ENCODE measurements around the gene PRPF19.

Gene PRPF19

DNA sequence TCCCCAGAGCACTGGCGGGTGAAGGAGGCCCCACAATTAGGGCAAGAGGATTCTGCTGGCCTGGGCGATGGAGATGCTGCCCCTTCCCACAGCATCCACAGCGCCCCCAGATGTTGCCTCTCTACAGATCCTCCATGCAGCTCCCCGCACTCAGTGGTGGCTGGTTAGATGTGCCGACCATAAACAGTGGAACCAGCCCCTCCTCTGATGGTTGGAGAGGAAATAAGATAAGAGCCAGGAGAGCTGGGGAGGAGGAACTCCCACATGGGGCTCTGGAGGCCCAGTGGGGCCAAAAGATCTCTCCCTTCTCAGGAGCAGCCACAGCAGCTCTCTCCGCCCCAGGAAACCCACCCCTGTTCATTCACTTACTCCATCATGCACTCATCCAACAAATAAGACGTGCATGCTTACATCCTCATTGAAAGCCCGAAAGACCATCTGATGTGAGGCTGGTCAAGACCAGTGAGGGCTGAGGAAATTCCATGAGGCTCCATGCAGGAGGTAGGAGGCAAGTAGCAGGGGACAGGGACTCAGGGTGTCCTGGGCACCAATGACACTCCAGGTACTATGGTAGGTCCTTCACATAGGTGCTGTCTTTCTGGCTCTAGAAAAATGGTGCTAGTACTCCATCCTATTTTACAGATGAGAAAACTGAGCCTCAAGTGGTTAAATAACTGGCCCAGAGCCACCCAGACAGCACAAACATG is 52.1 kb downstream of the PRPF19 start:
- no peak overlapping the region for H3K9ac ChIP-seq (ENCODE audit: insufficient read length, low read depth)
- TF ChIP-seq SUZ12 (IDR thresholded peaks at IDR 0.05; ENCODE audit: extremely low read depth, insufficient read depth, insufficient read length) (no peak), YY1 (IDR thresholded peaks at IDR 0.05; ENCODE audit: insufficient read depth, insufficient read length) (no peak), ZNF274 (IDR thresholded peaks at IDR 0.05; ENCODE audit: low read depth, low read length) (no peak)
- no peak for DNase-seq (ENCODE audit: low read depth, low spot score)
- no peaks in the 10 kb centered on the region for H3K9me3 ChIP-seq (ENCODE audit: insufficient read depth, low read length)
- no peaks in the 10 kb centered on the region for H3K27me3 ChIP-seq (ENCODE audit: insufficient read depth, insufficient read length)
- peaks cover 44% of the 10 kb centered on the region for H3K36me3 ChIP-seq (ENCODE audit: insufficient read depth, insufficient read length, low read length)
- peaks cover 9% of the 10 kb centered on the region for H3K4me1 ChIP-seq (ENCODE audit: insufficient read depth, insufficient read length)
- H3K4me3 ChIP-seq (ENCODE audit: insufficient read length, low read depth): no peak overlapping the region

DNA sequence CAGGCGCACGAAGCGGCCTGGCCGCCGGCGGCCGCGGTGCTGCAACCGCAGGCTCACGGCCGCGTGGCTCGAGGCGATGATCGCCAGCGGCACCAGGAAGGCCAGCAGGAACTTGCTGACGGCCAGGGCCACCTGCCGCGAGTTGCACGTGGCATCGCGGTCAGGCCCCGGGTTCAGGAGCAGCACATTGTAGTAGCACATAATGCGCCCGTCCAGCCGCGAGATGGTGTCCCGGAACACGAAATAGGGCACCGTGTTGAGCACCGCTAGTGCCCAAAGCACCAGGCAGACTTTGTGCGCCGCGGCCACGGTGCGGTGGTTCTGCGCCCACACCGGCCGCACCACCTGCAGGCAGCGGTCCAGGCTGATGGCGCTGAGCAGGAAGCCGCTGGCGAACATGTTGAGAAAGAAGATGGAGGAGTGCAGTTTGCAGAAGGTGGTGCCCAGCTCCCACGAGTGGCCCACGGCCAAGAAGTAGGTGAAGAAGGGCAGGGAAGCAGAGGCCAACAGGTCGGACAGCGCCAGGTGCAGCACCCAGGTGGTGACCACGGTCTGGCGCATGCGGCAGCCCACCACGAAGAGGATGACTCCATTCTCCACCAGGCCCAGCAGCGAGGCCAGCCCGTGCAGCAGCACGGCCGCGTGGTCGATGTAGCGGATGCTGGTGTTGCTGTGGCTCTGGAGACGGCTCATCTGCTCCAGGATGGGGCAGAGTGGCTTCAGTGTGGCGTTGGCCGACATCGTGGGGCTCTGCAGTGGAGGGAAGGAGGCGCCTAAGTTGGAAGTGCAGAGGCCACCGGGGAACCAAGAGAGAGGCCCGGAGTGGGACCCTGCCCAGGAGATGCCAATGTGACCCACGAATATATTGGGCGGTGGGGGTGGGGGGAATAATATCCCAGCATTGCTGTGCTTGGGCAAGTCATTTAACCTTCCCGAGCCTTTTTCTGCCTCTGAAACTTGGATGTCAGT is 53.1 kb downstream of the PRPF19 start:
- Histone ChIP-seq H3K4me1 (ENCODE audit: insufficient read depth, insufficient read length) (peaks cover 6% of the 10 kb centered on the region), H3K27me3 (ENCODE audit: insufficient read depth, insufficient read length) (no peaks in the 10 kb centered on the region), H3K9ac (ENCODE audit: insufficient read length, low read depth) (no peak overlapping the region), H3K36me3 (ENCODE audit: insufficient read depth, insufficient read length, low read length) (peaks cover 54% of the 10 kb centered on the region), H3K9me3 (ENCODE audit: insufficient read depth, low read length) (no peaks in the 10 kb centered on the region), H3K4me3 (ENCODE audit: insufficient read length, low read depth) (no peak overlapping the region)
- DNase-seq (ENCODE audit: low read depth, low spot score): no peak
- no peak for TF ChIP-seq YY1 (IDR thresholded peaks at IDR 0.05; ENCODE audit: insufficient read depth, insufficient read length)

DNA sequence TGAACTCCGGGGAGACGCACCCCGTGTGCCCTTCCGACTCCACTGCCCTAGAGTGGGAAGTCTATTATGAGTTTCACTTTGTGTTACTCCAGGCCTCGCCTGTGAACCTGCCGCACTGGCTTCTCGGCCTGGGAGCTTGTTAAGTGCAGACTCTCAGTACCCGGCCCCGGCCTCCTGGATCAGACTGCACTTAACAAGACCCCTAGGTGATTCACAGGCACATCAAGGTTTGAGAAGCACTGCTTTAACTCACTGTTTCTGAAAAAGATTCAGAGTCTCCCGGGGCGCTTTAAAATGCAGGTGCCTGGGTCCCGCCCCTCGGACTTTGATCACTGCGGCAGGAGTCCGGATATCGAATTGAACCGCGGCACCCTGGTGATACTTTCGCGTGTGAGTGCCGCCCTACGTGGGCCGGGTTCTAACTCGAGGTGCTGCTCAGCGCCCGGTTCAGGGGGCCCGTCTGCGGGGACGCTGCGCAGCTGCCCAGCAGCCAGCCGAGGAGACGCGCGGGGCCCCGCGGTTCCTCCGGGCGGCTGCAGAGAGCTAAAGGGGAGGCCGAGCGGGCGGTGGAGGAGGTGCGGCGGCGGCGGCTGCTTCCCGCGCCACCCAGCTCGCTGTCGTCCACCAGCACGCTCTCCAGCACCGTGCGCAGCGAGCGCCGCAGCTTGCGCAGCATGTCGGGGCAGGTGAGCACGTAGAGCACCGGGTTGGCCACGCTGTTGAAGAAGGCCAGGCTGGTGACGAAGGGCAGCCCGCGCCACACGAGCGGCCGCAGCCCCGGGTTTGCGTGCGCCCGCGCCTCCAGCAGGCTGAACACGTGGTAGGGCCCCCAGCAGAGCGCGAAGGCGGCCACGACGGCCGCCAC is 54.0 kb downstream of the PRPF19 start:
- Histone ChIP-seq H3K4me3 (ENCODE audit: insufficient read length, low read depth) (no peak overlapping the region), H3K9ac (ENCODE audit: insufficient read length, low read depth) (no peak overlapping the region), H3K27me3 (ENCODE audit: insufficient read depth, insufficient read length) (no peaks in the 10 kb centered on the region), H3K9me3 (ENCODE audit: insufficient read depth, low read length) (no peaks in the 10 kb centered on the region), H3K4me1 (ENCODE audit: insufficient read depth, insufficient read length) (peaks cover 2% of the 10 kb centered on the region), H3K36me3 (ENCODE audit: insufficient read depth, insufficient read length, low read length) (peaks cover 63% of the 10 kb centered on the region)
- TF ChIP-seq SUZ12 (IDR thresholded peaks at IDR 0.05; ENCODE audit: extremely low read depth, insufficient read depth, insufficient read length) (no peak), YY1 (IDR thresholded peaks at IDR 0.05; ENCODE audit: insufficient read depth, insufficient read length) (no peak), ZNF274 (IDR thresholded peaks at IDR 0.05; ENCODE audit: low read depth, low read length) (no peak)
- DNase-seq (ENCODE audit: low read depth, low spot score): no peak

DNA sequence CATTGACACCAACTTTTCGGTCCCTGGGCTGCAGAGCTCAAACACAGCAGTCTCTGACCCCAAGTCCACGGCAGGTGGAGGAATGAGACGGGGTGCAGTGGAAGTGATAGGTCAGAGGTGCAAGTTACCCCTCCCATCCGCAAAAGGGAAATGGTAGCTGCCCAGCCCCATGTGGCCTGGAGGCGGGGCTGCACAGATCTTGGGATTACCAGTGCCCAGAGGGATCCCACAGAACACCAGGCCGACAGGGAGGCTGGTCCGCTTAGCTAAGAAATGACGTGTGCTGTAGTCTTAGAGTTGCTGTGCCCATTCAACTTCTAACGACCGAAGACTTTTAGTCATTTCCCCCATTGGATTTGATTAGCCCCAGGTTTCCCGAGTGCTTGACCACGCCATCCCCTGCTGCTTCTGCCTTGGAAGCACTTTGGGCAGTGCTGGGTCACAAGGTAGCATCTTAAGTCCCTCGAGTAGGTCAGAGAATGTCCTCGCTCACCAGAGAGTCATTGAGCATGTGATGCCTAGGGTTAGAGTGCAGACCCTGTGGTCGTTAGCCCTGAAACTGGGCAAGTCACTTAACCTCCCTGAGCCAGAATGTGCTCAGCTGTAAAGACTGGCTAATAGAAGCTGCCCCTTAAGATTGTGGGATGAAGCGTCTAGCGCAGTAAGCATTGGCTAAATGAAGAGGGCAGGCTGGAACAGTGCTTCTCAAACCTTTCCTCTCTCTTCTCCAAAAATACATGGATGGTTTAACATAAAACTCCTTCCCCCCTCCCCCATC is 54.9 kb downstream of the PRPF19 start:
- TF ChIP-seq YY1 (IDR thresholded peaks at IDR 0.05; ENCODE audit: insufficient read depth, insufficient read length) (no peak), ZNF274 (IDR thresholded peaks at IDR 0.05; ENCODE audit: low read depth, low read length) (no peak), SUZ12 (IDR thresholded peaks at IDR 0.05; ENCODE audit: extremely low read depth, insufficient read depth, insufficient read length) (no peak)
- H3K9ac ChIP-seq (ENCODE audit: insufficient read length, low read depth): no peak overlapping the region
- H3K27me3 ChIP-seq (ENCODE audit: insufficient read depth, insufficient read length): no peaks in the 10 kb centered on the region
- peaks cover 71% of the 10 kb centered on the region for H3K36me3 ChIP-seq (ENCODE audit: insufficient read depth, insufficient read length, low read length)
- H3K9me3 ChIP-seq (ENCODE audit: insufficient read depth, low read length): no peaks in the 10 kb centered on the region
- peaks cover 2% of the 10 kb centered on the region for H3K4me1 ChIP-seq (ENCODE audit: insufficient read depth, insufficient read length)
- no peak overlapping the region for H3K4me3 ChIP-seq (ENCODE audit: insufficient read length, low read depth)
- DNase-seq (ENCODE audit: low read depth, low spot score): no peak

DNA sequence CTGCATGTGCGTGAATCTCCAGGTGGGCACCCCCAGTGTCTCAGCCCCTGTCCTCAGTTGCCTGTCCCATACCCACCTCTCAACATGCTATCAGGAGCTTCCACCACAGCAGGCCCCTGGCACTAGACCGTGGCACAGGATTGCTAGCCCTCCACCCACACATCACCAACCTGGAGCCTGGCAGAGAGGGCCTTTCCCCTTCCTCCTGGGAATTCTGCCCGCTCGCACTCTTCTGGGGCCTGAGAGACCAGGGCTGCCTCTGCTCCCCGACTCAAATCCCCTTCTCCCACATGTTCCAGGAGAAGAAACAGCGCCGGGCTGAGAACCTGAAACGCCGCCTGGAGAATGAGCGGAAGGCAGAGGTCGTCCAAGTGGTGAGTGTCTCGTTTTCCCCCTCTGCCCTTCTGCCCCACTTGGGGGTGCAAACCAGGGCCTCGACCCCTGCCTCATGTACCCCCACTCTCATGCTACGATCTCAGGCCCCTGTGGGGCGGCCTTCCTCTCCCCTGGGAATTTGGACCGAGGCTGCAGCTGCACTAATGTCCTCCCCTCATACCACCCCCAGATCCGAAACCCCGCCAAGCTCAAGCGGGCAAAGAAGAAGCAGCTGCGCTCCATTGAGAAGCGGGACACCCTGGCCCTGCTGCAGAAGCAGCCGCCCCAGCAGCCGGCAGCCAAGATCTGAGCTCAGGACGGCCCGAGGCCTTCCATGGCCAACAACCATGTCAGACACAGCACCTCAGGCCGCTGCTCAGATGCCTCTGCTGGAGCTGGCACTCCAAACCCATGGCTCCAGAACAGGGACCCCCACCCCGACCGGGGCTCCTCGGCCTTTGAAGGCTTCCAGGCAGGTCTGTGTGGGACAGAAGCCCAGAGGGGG is 56.5 kb downstream of the PRPF19 start:
- H3K4me3 ChIP-seq (ENCODE audit: insufficient read length, low read depth): no peak overlapping the region
- no peak for DNase-seq (ENCODE audit: low read depth, low spot score)
- H3K36me3 ChIP-seq (ENCODE audit: insufficient read depth, insufficient read length, low read length): peaks cover 85% of the 10 kb centered on the region
- H3K27me3 ChIP-seq (ENCODE audit: insufficient read depth, insufficient read length): no peaks in the 10 kb centered on the region
- no peak overlapping the region for H3K9ac ChIP-seq (ENCODE audit: insufficient read length, low read depth)
- TF ChIP-seq ZNF274 (IDR thresholded peaks at IDR 0.05; ENCODE audit: low read depth, low read length) (no peak), YY1 (IDR thresholded peaks at IDR 0.05; ENCODE audit: insufficient read depth, insufficient read length) (no peak), SUZ12 (IDR thresholded peaks at IDR 0.05; ENCODE audit: extremely low read depth, insufficient read depth, insufficient read length) (no peak)
- no peaks in the 10 kb centered on the region for H3K9me3 ChIP-seq (ENCODE audit: insufficient read depth, low read length)
- H3K4me1 ChIP-seq (ENCODE audit: insufficient read depth, insufficient read length): peaks cover 3% of the 10 kb centered on the region

DNA sequence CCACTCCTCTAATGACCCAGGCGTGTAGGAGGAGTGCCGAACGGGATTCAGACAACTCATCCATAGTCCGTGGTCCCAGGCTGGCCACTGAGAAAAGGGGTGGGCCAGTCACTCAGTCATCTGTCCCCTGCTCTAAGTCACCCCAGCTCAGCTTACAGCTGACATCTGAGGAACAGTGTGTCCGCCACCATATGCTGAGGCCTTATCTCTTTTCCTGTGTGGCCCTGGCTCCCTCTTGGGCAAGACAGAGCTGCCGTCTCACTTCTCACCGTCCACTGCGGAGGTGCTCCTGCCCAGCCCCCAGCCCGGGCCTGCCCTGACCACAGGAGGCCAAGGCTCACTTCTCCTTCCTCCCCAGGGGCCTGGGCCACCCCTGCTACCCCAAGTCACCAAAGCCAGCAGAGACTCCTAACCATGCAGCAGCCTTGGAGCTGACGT is 57.7 kb downstream of the PRPF19 start:
- Histone ChIP-seq H3K27me3 (ENCODE audit: insufficient read depth, insufficient read length) (no peaks in the 10 kb centered on the region), H3K36me3 (ENCODE audit: insufficient read depth, insufficient read length, low read length) (peaks cover 96% of the 10 kb centered on the region), H3K4me1 (ENCODE audit: insufficient read depth, insufficient read length) (peaks cover 7% of the 10 kb centered on the region), H3K9me3 (ENCODE audit: insufficient read depth, low read length) (no peaks in the 10 kb centered on the region), H3K4me3 (ENCODE audit: insufficient read length, low read depth) (no peak overlapping the region), H3K9ac (ENCODE audit: insufficient read length, low read depth) (no peak overlapping the region)
- TF ChIP-seq ZNF274 (IDR thresholded peaks at IDR 0.05; ENCODE audit: low read depth, low read length) (no peak), SUZ12 (IDR thresholded peaks at IDR 0.05; ENCODE audit: extremely low read depth, insufficient read depth, insufficient read length) (no peak), YY1 (IDR thresholded peaks at IDR 0.05; ENCODE audit: insufficient read depth, insufficient read length) (no peak)
- DNase-seq (ENCODE audit: low read depth, low spot score): no peak

Data from NT2/D1 (cell line).